Activated CD8-positive, alpha-beta T cell treated with anti-CD3 and anti-CD28 coated beads, Interleukin-2, amount 10 ng/mL, durations not matched to agents 7 days and 5 days (primary cell): ENCODE data around the gene FKBP15. TPM values are rescaled to one million over a fixed set of nuclear protein-coding genes. Genes with fewer than 3 reads are reported as not detected.
"Not testable (repeated sequence)": the region's sequence is repeated elsewhere in the genome, so short reads cannot be mapped to it uniquely, and the experiment has no call there.

Experiments used
- ATAC-seq: fragments of 150-1000 bp; cut with Tn5 transposase; one replicate; pipeline ENCODE4 v1.10.0; 2021; ENCODE audit warnings: moderate library complexity
- CTCF ChIA-PET: fragments of 350-600 bp; sonication (Branson Sonifier 250); formaldehyde crosslinking; loops from one replicate; lab custom pipeline; 2021; ENCODE audit warnings: antibody characterized with exemption; lab: Charles Lee
- POLR2A ChIA-PET: fragments of 350-600 bp; sonication (Branson Sonifier 250); formaldehyde crosslinking; loops from one replicate; lab custom pipeline; 2021; ENCODE audit warnings: antibody characterized with exemption; lab: Charles Lee
- DNase-seq: peaks from one replicate; pipeline ENCODE4 v3.0.0-alpha.2; 2020
- H3K27ac Mint-ChIP-seq: one replicate; pipeline ENCODE4 v1.8.0; 2021; ENCODE audit warnings: mild to moderate bottlenecking, mixed read lengths
- H3K27me3 Mint-ChIP-seq: one replicate; pipeline ENCODE4 v1.8.0; 2021; ENCODE audit warnings: low read depth, mixed read lengths
- H3K36me3 Mint-ChIP-seq: one replicate; pipeline ENCODE4 v1.8.0; 2021; ENCODE audit warnings: low read depth, mixed read lengths
- H3K4me1 Mint-ChIP-seq: one replicate; pipeline ENCODE4 v1.8.0; 2021; ENCODE audit warnings: low read depth, mixed read lengths
- H3K4me3 Mint-ChIP-seq: one replicate; pipeline ENCODE4 v1.8.0; 2021; ENCODE audit warnings: mild to moderate bottlenecking, mixed read lengths
- H3K9me3 Mint-ChIP-seq: one replicate; pipeline ENCODE4 v1.8.0; 2022; ENCODE audit warnings: mixed read lengths; ENCODE audit not compliant: insufficient read depth
- total RNA-seq, 2 experiments: library from RNA; stranded (reverse); gene quantifications; one replicate each; pipeline ENCODE4 v1.2.3, GENCODE V29; 2021

The FKBP15 gene
- total RNA-seq, 2 experiments from 2014 or later: 34.5 to 36.3 TPM

DNA sequence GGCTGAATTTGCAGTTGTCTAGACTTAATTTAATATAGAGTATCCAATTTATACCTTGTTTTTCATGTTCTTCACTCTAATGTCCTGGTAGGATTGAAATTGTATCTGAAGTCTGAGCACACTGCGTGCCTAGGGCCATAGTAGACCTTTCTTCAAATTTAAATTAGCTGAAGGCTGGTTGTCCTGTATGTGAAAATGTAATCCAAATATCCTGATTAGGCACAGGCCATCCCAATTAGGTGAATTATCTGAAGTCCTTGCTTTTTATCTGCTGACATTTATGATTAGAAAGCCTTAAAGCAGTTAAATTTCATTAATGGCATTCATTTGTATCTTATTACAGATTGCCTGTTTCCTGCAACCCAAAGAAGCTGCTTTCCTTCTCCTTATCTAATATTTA, 33.9 kb upstream of the FKBP15 start:
- Mint-ChIP-seq H3K36me3 (peaks cover 15% of the 10 kb centered on the region), H3K4me3 (no peak overlapping the region), H3K9me3 (no peaks in the 10 kb centered on the region), H3K27me3 (no peaks in the 10 kb centered on the region), H3K4me1 (peaks cover 2% of the 10 kb centered on the region), H3K27ac (no peak overlapping the region)
- ChIA-PET CTCF (interaction anchor here (1.0 to 2.0 kb wide), 2 partner anchors 12 to 20 kb away, joined by 3 to 6 read pairs; partner anchors contain the start of genes CDC26 and PRPF4), POLR2A (no interaction called here)
- ATAC-seq: no peak
- no peak for DNase-seq

DNA sequence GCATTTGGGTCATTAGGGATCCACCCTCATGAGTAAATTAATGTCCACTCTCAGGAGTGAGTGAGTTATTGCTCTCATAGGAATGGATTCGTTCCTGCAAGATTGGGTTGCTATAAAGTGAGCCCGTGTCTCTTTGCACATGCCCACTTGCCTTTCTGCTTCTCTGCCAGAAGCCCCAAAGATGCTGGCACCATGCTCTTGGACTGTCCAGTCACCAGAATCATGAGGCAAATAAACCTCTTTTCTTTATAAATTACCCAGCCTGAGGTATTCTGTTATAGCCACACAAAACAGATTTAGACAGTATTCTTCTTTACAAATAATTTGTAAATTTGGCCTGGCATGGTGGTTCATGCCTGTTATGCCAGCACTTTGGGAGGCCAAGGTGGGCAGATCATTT, 29.7 kb upstream of the FKBP15 start:
- H3K27me3 Mint-ChIP-seq: no peaks in the 10 kb centered on the region
- POLR2A ChIA-PET: no interaction called here
- H3K36me3 Mint-ChIP-seq: peaks cover 11% of the 10 kb centered on the region
- H3K27ac Mint-ChIP-seq: no peak overlapping the region
- H3K9me3 Mint-ChIP-seq: peaks cover 4% of the 10 kb centered on the region
- ATAC-seq (no peak), DNase-seq (no peak)
- CTCF ChIA-PET: no interaction called here
- H3K4me3 Mint-ChIP-seq: no peak overlapping the region
- no peaks in the 10 kb centered on the region for H3K4me1 Mint-ChIP-seq

GRCh38 chr9:113249661-113250060, 28.6 kb upstream of the FKBP15 start:
- H3K27ac Mint-ChIP-seq, H3K4me3 Mint-ChIP-seq, H3K9me3 Mint-ChIP-seq, POLR2A ChIA-PET, CTCF ChIA-PET, ATAC-seq, H3K4me1 Mint-ChIP-seq, DNase-seq, H3K27me3 Mint-ChIP-seq: not testable (repeated sequence)
- H3K36me3 Mint-ChIP-seq: peaks cover 11% of the 10 kb centered on the region

DNA sequence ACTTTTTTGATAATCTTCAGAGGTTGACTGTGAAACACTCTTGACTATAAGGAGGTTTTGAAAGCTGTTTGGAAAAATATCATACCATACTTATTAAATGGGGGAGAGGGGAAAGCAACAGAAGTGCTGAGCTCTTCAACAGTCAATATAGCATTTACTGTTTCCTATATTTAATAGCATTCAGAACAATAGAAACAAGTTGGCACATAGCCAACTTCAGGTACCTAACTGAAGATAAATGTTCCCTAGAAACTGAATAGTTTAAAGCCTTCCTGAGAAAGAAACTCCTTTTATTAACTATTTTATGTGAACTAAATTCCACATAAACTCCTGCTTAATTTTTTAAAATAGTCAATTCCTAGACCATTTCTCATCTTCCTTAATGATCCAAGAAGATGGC, 26.6 kb upstream of the FKBP15 start:
- Mint-ChIP-seq H3K4me1 (no peaks in the 10 kb centered on the region), H3K36me3 (peaks cover 11% of the 10 kb centered on the region), H3K27ac (no peak overlapping the region), H3K27me3 (no peaks in the 10 kb centered on the region), H3K9me3 (peaks cover 4% of the 10 kb centered on the region), H3K4me3 (no peak overlapping the region)
- POLR2A ChIA-PET: no interaction called here
- CTCF ChIA-PET: interaction anchor here (2.3 kb wide), 1 partner anchor 27 kb away, joined by 8 read pairs; the partner anchor contains the start of gene CDC26
- DNase-seq (no peak), ATAC-seq (no peak)

DNA sequence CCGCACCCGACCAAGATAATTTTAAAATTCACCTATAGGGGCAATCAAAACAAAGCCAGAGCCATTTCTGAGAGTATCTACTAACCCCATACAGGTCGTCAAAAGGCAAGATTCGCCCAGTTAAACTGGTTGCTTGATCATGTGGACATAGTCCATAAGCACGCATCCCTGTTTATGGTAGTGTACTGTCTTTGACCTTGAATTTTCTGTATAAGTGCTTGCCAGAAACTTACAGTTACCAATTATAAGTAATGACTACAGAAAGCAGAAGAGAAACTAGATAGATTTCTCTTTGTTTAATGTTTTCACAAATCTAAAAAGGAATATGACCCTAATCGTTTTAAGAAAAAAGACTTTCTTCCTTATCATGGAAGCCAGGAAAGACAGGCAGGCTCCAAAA, 25.9 kb upstream of the FKBP15 start:
- ChIA-PET POLR2A (no interaction called here), CTCF (interaction anchor here (2.3 kb wide), 1 partner anchor 27 kb away, joined by 8 read pairs; the partner anchor contains the start of gene CDC26)
- H3K9me3 Mint-ChIP-seq: peaks cover 4% of the 10 kb centered on the region

GRCh38 chr9:113245894-113246293, 24.8 kb upstream of the FKBP15 start:
- no peak overlapping the region for H3K4me3 Mint-ChIP-seq
- DNase-seq (no peak), ATAC-seq (no peak)
- no peak overlapping the region for H3K27ac Mint-ChIP-seq
- CTCF ChIA-PET: no interaction called here
- H3K27me3 Mint-ChIP-seq: no peaks in the 10 kb centered on the region
- POLR2A ChIA-PET: no interaction called here
- no peaks in the 10 kb centered on the region for H3K4me1 Mint-ChIP-seq
- H3K9me3 Mint-ChIP-seq: peaks cover 4% of the 10 kb centered on the region
- H3K36me3 Mint-ChIP-seq: peaks cover 7% of the 10 kb centered on the region

More for the DNA sequence above, 25.9 kb upstream of the FKBP15 start:
- Mint-ChIP-seq H3K27ac (no peak overlapping the region), H3K27me3 (no peaks in the 10 kb centered on the region), H3K36me3 (peaks cover 11% of the 10 kb centered on the region), H3K4me3 (no peak overlapping the region), H3K4me1 (no peaks in the 10 kb centered on the region)
- ATAC-seq (no peak), DNase-seq (no peak)

DNA sequence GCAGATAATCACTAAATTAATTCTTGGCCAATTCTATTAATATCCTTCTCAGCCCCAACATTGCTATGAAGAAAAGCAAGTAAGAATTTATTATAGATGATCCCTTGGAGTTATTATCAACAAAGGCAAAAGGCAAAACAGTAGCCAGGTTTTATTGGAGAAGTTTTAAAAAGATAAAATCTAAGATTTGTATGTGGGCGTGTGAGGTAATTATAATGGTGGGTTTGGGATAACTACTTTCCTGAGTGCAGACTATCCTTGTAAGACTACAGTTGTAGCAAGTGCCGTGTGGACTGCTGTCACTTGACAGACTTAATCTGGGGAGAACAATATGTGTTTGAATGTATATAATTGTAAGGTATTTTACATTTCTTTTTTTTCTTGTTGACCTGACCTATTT, 23.5 kb upstream of the FKBP15 start:
- Mint-ChIP-seq H3K4me1 (no peaks in the 10 kb centered on the region), H3K27ac (no peak overlapping the region), H3K36me3 (peaks cover 4% of the 10 kb centered on the region), H3K4me3 (no peak overlapping the region), H3K27me3 (no peaks in the 10 kb centered on the region), H3K9me3 (peaks cover 4% of the 10 kb centered on the region)
- ChIA-PET POLR2A (no interaction called here), CTCF (no interaction called here)
- ATAC-seq: no peak
- DNase-seq: no peak

DNA sequence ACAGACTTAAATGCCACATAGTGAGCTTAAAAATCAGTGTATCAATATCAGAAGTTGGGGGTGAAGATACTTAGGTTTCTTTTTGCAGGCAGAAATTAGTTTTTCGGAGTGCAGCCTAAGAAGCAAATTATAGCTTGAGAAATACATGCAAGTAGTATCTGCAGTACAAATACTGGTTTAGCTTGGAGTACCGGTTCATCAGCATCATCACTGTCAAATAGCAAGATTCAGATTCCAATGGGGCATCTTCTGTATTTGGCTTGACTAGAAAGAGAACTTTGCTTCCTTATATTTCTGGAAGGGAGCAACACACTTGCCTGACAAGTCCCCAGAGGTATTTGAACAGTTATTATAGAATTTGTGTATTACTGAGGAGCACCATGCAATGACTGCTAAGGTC, 20.1 kb upstream of the FKBP15 start:
- Mint-ChIP-seq H3K27me3 (no peaks in the 10 kb centered on the region), H3K36me3 (no peaks in the 10 kb centered on the region), H3K4me3 (no peak overlapping the region), H3K9me3 (no peaks in the 10 kb centered on the region), H3K4me1 (no peaks in the 10 kb centered on the region), H3K27ac (no peak overlapping the region)
- no peak for ATAC-seq
- ChIA-PET POLR2A (no interaction called here), CTCF (interaction anchor here (1.6 kb wide), 1 partner anchor 34 kb away, joined by 5 read pairs; the partner anchor contains the start of genes CDC26 and PRPF4)
- no peak for DNase-seq

GRCh38 chr9:113238859-113239232, 17.8 kb upstream of the FKBP15 start:
- Mint-ChIP-seq H3K4me1 (peaks cover 2% of the 10 kb centered on the region), H3K27me3 (no peaks in the 10 kb centered on the region), H3K9me3 (no peaks in the 10 kb centered on the region), H3K27ac (no peak overlapping the region), H3K36me3 (no peaks in the 10 kb centered on the region), H3K4me3 (no peak overlapping the region)
- no peak for ATAC-seq
- ChIA-PET CTCF (interaction anchor here (1.0 to 1.8 kb wide), 3 partner anchors 10 to 126 kb away, joined by 3 to 5 read pairs (median 3); partner anchors contain the start of gene CDC26), POLR2A (interaction anchor here (0.6 to 0.9 kb wide), 2 partner anchors 36 to 127 kb away, joined by 3 read pairs; partner anchors contain the start of genes CDC26 and PRPF4)
- no peak for DNase-seq

DNA sequence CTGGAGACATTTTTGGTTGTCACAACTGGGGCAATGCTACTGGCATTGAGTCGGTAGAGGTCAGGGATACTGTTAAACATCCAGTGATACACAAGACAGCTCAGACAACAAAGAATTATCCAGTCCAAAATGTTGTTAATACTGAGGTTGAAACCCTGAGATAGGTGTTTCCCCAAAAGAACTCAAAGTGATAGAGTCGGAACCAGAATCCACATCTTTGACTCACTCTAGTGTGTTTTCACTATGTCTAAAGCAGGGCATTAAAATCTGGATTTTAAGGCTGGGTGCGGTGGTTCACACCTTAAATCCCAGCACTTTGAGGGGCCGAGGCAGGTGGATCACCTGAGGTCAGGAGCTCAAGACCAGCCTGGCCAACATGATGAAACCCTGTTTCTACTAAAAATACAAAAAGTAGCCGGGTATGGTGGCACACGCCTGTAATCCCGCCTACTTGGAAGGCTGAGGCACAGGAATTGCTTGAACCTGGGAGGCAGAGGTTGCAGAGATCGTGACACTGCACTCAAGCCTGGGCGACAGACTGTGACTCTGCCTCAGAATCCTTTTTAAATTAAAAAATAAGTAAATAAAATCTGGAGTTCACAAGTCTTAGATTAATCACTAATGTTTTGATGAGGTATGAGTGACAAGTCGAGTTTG, 17.3 kb upstream of the FKBP15 start:
- H3K4me1 Mint-ChIP-seq: peaks cover 7% of the 10 kb centered on the region
- ChIA-PET POLR2A (interaction anchor here (0.6 to 0.9 kb wide), 2 partner anchors 37 to 128 kb away, joined by 3 read pairs; partner anchors contain the start of genes CDC26 and PRPF4), CTCF (interaction anchor here (1.8 kb wide), 1 partner anchor 36 kb away, joined by 5 read pairs; the partner anchor contains the start of gene CDC26)
- H3K27ac Mint-ChIP-seq: no peak overlapping the region
- no peaks in the 10 kb centered on the region for H3K9me3 Mint-ChIP-seq
- ATAC-seq (no peak), DNase-seq (no peak)
- no peak overlapping the region for H3K4me3 Mint-ChIP-seq
- H3K27me3 Mint-ChIP-seq: no peaks in the 10 kb centered on the region
- H3K36me3 Mint-ChIP-seq: no peaks in the 10 kb centered on the region

GRCh38 chr9:113237026-113237425, 15.9 kb upstream of the FKBP15 start:
- no peak for ATAC-seq
- Mint-ChIP-seq H3K27me3 (no peaks in the 10 kb centered on the region), H3K36me3 (no peaks in the 10 kb centered on the region), H3K27ac (no peak overlapping the region), H3K9me3 (no peaks in the 10 kb centered on the region), H3K4me1 (peaks cover 19% of the 10 kb centered on the region), H3K4me3 (no peak overlapping the region)
- ChIA-PET CTCF (interaction anchor here (1.1 kb wide), 1 partner anchor 26 kb away, joined by 3 read pairs; no protein-coding TSS in a partner anchor), POLR2A (no interaction called here)
- no peak for DNase-seq

DNA sequence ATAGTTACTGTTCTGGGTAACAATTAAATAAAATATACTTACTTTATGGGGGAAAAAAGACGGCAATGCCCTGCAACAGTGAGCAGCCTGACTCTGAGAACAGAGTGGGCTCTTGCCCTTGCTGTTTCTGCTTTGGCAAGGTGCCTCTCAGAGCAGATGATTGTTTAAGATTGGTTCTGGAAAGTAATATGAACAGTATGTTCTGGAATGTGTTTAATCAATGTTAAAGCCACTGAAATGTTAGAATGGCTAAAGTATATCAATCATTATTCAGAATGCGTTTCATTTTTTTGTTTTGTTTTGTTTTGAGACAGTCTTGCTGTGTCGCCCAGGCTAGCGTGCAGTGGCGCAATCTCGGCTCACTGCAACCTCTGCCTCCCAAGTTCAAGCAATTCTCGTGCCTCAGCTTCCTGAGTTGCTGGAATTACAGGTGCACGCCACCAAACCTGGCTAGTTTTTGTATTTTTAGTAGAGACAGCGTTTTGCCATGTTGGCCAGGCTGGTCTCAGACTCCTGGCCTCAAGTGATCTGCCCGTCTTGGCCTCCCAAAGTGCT, 14.7 kb upstream of the FKBP15 start:
- H3K4me3 Mint-ChIP-seq, H3K27ac Mint-ChIP-seq, H3K36me3 Mint-ChIP-seq, ATAC-seq, H3K9me3 Mint-ChIP-seq, CTCF ChIA-PET, POLR2A ChIA-PET, DNase-seq, H3K27me3 Mint-ChIP-seq: not testable (repeated sequence)
- H3K4me1 Mint-ChIP-seq: peaks cover 19% of the 10 kb centered on the region
